HEK293 (cell line): ENCODE data around the gene SLC39A10.
"Not testable (repeated sequence)": the region's sequence is repeated elsewhere in the genome, so short reads cannot be mapped to it uniquely, and the experiment has no call there.

Source experiments
- CTCF ChIA-PET: fragments of 350-600 bp; formaldehyde crosslinking; extraction: SDS; loops from one replicate; lab custom pipeline; 2021; ENCODE audit warnings: antibody characterized with exemption; lab: Yijun Ruan, JAX
- POLR2A ChIA-PET: fragments of 300-600 bp; formaldehyde crosslinking; extraction: SDS; loops from one replicate; lab custom pipeline; 2020; ENCODE audit warnings: antibody characterized with exemption, inconsistent platforms; lab: Yijun Ruan, JAX
- H3K27ac ChIP-seq: fragments of 200-500 bp; sonication (Bioruptor generic); 2 replicates; pipeline ENCODE4 v1.5.1; 2014; ENCODE audit warnings: low read depth, low read length, control low read depth, inconsistent platforms; ENCODE audit errors: extremely low read depth
- H3K36me3 ChIP-seq, 2 experiments: fragments of 200-500 bp in 1 of 2; sonication (Bioruptor generic) in 1 of 2; 1 replicate in 1 of 2; 2 replicates in 1 of 2; pipeline ENCODE4 v1.5.1; 2014 to 2017; ENCODE audit warnings: inconsistent platforms in 2 of 2, low read length in 2 of 2; ENCODE audit not compliant: control insufficient read depth in 2 of 2, insufficient read depth in 1 of 2
- H3K4me1 ChIP-seq: fragments of 200-500 bp; sonication (Bioruptor generic); 2 replicates; pipeline ENCODE4 v1.5.1; 2014; ENCODE audit warnings: mild to moderate bottlenecking, low read length, inconsistent platforms; ENCODE audit not compliant: control insufficient read depth, insufficient read depth
- H3K4me3 ChIP-seq: 2 replicates; pipeline ENCODE4 v1.5.1; 2011; ENCODE audit warnings: low read depth, mild to moderate bottlenecking, control low read depth, low read length, moderate library complexity
- H3K9me3 ChIP-seq: fragments of 200-500 bp; sonication (Bioruptor generic); 2 replicates; pipeline ENCODE4 v1.5.1; 2014; ENCODE audit warnings: low read depth, low read length, inconsistent platforms; ENCODE audit not compliant: control insufficient read depth, insufficient read depth
- GLIS1 ChIP-seq: fragments of 450-650 bp; formaldehyde crosslinking; IDR thresholded peaks from 2 replicates; pipeline ENCODE4 v1.5.1; 2016; ENCODE audit warnings: missing biosample characterization, missing genetic modification characterization
- KLF1 ChIP-seq: fragments of 450-650 bp; formaldehyde crosslinking; IDR thresholded peaks from 2 replicates; pipeline ENCODE4 v1.5.1; 2016; ENCODE audit warnings: missing biosample characterization, missing genetic modification characterization
- KLF16 ChIP-seq: fragments of 450-650 bp; formaldehyde crosslinking; IDR thresholded peaks from 2 replicates; pipeline ENCODE4 v1.5.1; 2017; ENCODE audit warnings: missing biosample characterization, missing genetic modification characterization
- WT1 ChIP-seq: fragments of 450-650 bp; formaldehyde crosslinking; IDR thresholded peaks from 2 replicates; pipeline ENCODE4 v1.5.1; 2016; ENCODE audit warnings: missing biosample characterization, missing genetic modification characterization
- ZBTB8A ChIP-seq: fragments of 450-650 bp; formaldehyde crosslinking; IDR thresholded peaks from 2 replicates; pipeline ENCODE4 v1.5.1; 2016; ENCODE audit warnings: missing biosample characterization, missing genetic modification characterization
- ZFP41 ChIP-seq: fragments of 450-650 bp; formaldehyde crosslinking; IDR thresholded peaks from 2 replicates; pipeline ENCODE4 v1.5.1; 2016; ENCODE audit warnings: missing biosample characterization, missing genetic modification characterization, borderline replicate concordance
- ZNF311 ChIP-seq: fragments of 450-650 bp; formaldehyde crosslinking; IDR thresholded peaks from 2 replicates; pipeline ENCODE4 v1.5.1; 2017; ENCODE audit warnings: missing biosample characterization, missing genetic modification characterization, borderline replicate concordance
- ZNF48 ChIP-seq: fragments of 450-650 bp; formaldehyde crosslinking; IDR thresholded peaks from 2 replicates; pipeline ENCODE4 v1.5.1; 2016; ENCODE audit warnings: missing biosample characterization, missing genetic modification characterization
- ZNF560 ChIP-seq: fragments of 450-650 bp; formaldehyde crosslinking; IDR thresholded peaks from 2 replicates; pipeline ENCODE4 v1.5.1; 2017; ENCODE audit warnings: missing biosample characterization, missing genetic modification characterization, borderline replicate concordance
- ZNF561 ChIP-seq: fragments of 450-650 bp; IDR thresholded peaks from 2 replicates; pipeline ENCODE4 v1.5.1; 2018; ENCODE audit warnings: missing biosample characterization, missing genetic modification characterization, borderline replicate concordance
- ZNF701 ChIP-seq: fragments of 450-650 bp; formaldehyde crosslinking; IDR thresholded peaks from 2 replicates; pipeline ENCODE4 v1.5.1; 2016; ENCODE audit warnings: missing biosample characterization, missing genetic modification characterization
- ZNF792 ChIP-seq: fragments of 450-650 bp; formaldehyde crosslinking; IDR thresholded peaks from 2 replicates; pipeline ENCODE4 v1.5.1; 2016; ENCODE audit warnings: missing biosample characterization, missing genetic modification characterization
- TF ChIP-seq, protein P1 (sequence below): fragments of 450-650 bp; formaldehyde crosslinking; IDR thresholded peaks from 2 replicates; pipeline ENCODE4 v1.5.1; 2017; ENCODE audit warnings: missing biosample characterization, mild to moderate bottlenecking, missing genetic modification characterization, moderate library complexity
- TF ChIP-seq, protein P2 (sequence below): fragments of 450-650 bp; formaldehyde crosslinking; IDR thresholded peaks from 2 replicates; pipeline ENCODE4 v1.5.1; 2016; ENCODE audit warnings: missing biosample characterization, missing genetic modification characterization
- TF ChIP-seq, protein P3 (sequence below): fragments of 450-650 bp; IDR thresholded peaks from 2 replicates; pipeline ENCODE4 v1.5.1; 2018; ENCODE audit warnings: missing biosample characterization, missing genetic modification characterization

Gene SLC39A10

DNA sequence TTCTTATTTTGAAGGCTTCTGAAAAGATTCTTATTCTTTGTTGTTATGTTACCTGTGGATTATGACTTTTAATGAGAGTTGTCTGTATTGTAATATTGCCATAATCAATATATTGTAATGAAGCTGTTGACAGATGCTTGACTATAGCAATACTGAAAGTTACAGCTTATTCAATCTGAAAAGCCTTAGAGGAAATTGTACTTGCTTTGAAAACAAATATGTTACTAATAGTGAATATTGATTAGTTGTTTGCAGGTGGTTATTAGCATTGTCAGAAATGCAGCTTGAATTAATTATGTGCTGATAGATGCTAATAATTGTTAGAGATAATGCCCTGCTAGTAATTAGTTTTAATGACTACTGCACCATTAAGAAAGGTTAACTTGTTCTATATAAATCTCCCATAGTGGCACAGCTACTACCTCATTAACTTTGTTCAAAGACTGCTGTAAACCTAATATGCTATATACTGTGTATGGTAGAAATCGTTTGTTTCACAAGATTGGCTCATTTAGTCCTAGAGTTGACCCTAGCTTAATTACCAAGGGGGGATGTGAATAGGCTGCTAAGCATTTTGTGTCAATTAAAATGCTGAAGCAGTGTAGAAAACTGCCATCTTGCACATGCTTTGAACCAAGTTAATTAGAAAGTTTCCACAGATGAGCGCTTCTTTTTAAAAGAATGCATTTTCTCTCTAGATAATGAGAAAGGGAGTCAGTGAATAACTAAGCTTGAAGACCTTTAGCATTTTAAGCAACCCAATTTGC is 30.5 kb downstream of the SLC39A10 start (continued):
- TF ChIP-seq ZNF311 (tag by site-specific recombination), result no peak

DNA sequence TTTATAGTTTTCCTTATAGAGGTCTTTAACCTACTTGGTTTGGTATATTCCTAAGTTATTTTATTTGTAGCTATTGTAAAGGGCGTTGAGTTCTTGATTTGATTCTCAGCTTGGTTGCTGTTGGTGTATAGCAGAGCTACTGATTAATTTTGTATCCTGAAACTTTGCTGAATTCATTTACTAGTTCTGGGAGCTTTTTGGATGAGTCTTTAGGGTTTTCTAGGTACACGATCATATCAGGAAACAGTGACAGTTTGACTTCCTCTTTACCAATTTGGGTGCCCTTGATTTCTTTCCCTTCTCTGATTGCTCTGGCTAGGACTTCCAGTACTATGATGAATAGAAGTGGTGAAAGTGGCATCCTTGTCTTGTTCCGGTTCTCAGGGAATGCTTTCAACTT is 35.5 kb downstream of the SLC39A10 start:
- POLR2A ChIA-PET, H3K4me1 ChIP-seq, H3K36me3 ChIP-seq, H3K4me3 ChIP-seq, CTCF ChIA-PET, H3K27ac ChIP-seq, H3K9me3 ChIP-seq: not testable (repeated sequence)

DNA sequence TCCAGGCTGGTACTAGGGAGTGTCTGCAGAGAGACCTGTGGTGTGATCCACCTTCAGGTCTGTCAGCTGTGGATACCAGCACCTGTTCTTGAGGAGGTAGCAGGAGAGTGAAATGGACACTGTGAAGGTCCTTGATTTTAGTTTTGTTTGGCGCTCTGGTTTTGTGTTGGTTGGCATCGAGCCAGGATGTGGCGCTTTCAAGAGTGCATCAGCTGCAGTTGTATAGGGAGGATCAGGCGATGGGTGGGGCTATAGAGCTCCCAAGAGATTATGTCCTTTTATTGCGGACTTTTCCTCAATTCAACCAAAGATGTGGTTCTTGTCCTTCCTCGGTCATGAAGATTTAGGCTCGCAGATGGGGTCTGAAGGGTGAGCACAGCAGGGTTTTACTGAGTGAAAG is 37.5 kb downstream of the SLC39A10 start:
- ChIA-PET POLR2A (no interaction called here), CTCF (interaction anchor here (0.5 kb wide), 1 partner anchor 693 kb away, joined by 3 read pairs; no protein-coding TSS in a partner anchor)
- Histone ChIP-seq H3K9me3 (no peaks in the 10 kb centered on the region), H3K36me3 (no peaks in the 10 kb centered on the region), H3K4me1 (no peaks in the 10 kb centered on the region), H3K27ac (no peak overlapping the region; the same call in 1 of the 2 replicates), H3K4me3 (no peak overlapping the region)
- TF ChIP-seq, protein P1, sequence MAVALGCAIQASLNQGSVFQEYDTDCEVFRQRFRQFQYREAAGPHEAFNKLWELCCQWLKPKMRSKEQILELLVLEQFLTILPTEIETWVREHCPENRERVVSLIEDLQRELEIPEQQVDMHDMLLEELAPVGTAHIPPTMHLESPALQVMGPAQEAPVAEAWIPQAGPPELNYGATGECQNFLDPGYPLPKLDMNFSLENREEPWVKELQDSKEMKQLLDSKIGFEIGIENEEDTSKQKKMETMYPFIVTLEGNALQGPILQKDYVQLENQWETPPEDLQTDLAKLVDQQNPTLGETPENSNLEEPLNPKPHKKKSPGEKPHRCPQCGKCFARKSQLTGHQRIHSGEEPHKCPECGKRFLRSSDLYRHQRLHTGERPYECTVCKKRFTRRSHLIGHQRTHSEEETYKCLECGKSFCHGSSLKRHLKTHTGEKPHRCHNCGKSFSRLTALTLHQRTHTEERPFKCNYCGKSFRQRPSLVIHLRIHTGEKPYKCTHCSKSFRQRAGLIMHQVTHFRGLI (tag by site-specific recombination), result no peak
- no peak for TF ChIP-seq ZNF701 (tag by site-specific recombination)
- no peak for TF ChIP-seq ZNF560 (tag by site-specific recombination)
- TF ChIP-seq, protein P2, sequence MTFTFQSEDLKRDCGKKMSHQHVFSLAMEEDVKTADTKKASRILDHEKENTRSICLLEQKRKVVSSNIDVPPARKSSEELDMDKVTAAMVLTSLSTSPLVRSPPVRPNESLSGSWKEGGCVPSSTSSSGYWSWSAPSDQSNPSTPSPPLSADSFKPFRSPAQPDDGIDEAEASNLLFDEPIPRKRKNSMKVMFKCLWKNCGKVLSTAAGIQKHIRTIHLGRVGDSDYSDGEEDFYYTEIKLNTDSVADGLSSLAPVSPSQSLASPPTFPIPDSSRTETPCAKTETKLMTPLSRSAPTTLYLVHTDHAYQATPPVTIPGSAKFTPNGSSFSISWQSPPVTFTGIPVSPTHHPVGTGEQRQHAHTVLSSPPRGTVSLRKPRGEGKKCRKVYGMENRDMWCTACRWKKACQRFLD, result no peak
- no peak for TF ChIP-seq ZNF48 (tag by site-specific recombination)
- no peak for TF ChIP-seq ZNF792 (tag by site-specific recombination)
- peak; percentile 33; the same call in 1 of the 2 replicates for TF ChIP-seq WT1 (tag by site-specific recombination)
- TF ChIP-seq KLF1 (tag by site-specific recombination), result 0 out of 2 replicates have a peak, but pooled peaks have one; percentile 27
- TF ChIP-seq GLIS1 (tag by site-specific recombination), result no peak
- TF ChIP-seq ZNF561 (tag by site-specific recombination), result 0 out of 2 replicates have a peak, but pooled peaks have one; percentile 39
- TF ChIP-seq, protein P3, sequence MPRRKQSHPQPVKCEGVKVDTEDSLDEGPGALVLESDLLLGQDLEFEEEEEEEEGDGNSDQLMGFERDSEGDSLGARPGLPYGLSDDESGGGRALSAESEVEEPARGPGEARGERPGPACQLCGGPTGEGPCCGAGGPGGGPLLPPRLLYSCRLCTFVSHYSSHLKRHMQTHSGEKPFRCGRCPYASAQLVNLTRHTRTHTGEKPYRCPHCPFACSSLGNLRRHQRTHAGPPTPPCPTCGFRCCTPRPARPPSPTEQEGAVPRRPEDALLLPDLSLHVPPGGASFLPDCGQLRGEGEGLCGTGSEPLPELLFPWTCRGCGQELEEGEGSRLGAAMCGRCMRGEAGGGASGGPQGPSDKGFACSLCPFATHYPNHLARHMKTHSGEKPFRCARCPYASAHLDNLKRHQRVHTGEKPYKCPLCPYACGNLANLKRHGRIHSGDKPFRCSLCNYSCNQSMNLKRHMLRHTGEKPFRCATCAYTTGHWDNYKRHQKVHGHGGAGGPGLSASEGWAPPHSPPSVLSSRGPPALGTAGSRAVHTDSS (tag by site-specific recombination), result no peak
- no peak for TF ChIP-seq ZFP41 (tag by site-specific recombination)
- no peak for TF ChIP-seq KLF16 (tag by site-specific recombination)
- no peak for TF ChIP-seq ZBTB8A
